IMR-90 (cell line): Measurements from ENCODE around the gene TBX15. TPM values are rescaled to one million over a fixed set of nuclear protein-coding genes. Genes with fewer than 3 reads are reported as not detected.

ENCODE experiments used
- ATAC-seq: fragments of 200-7000 bp; cut with Tn5 transposase; 2 replicates; pipeline ENCODE4 v1.9.1; 2020; ENCODE audit warnings: low read depth, mild to moderate bottlenecking, moderate library complexity
- BruUV-seq: library from RNA; stranded (reverse); fragments of 400-500 nt; replicated peaks from 2 replicates; lab custom pipeline; 2021; lab: Mats Ljungman, UMichigan
- CTCF ChIA-PET: fragments of 300-600 bp; formaldehyde crosslinking; extraction: SDS; loops from one replicate; lab custom pipeline; 2021; ENCODE audit warnings: antibody characterized with exemption; lab: Yijun Ruan, JAX
- POLR2A ChIA-PET: fragments of 300-600 bp; sonication (Branson Sonifier 250); formaldehyde crosslinking; loops from one replicate; lab custom pipeline; 2022; ENCODE audit warnings: antibody characterized with exemption; ENCODE audit not compliant: unreplicated experiment; lab: Charles Lee
- DNase-seq: peaks from one replicate; pipeline ENCODE4 v3.0.0; 2013
- H2AFZ ChIP-seq: replicated peaks from 2 replicates; pipeline ENCODE3; 2013; ENCODE audit warnings: low read length, mild to moderate bottlenecking; ENCODE audit not compliant: poor library complexity
- H2AK5ac ChIP-seq: 2 replicates; pipeline ENCODE4 v1.6.1; 2013; ENCODE audit warnings: low read depth, low read length, inconsistent platforms
- H2AK9ac ChIP-seq: replicated peaks from 2 replicates; pipeline ENCODE3; 2013; ENCODE audit warnings: mild to moderate bottlenecking, low read depth, low read length, moderate library complexity; ENCODE audit not compliant: poor library complexity
- H2BK120ac ChIP-seq: 2 replicates; pipeline ENCODE4 v1.6.1; 2013; ENCODE audit warnings: low read depth, low read length, inconsistent platforms
- H2BK15ac ChIP-seq: 3 replicates; pipeline ENCODE4 v1.6.1; 2013; ENCODE audit warnings: low read depth, low read length, inconsistent platforms
- H2BK20ac ChIP-seq: 2 replicates; pipeline ENCODE4 v1.6.1; 2013; ENCODE audit warnings: low read depth, mild to moderate bottlenecking, inconsistent platforms, low read length, moderate library complexity
- H2BK5ac ChIP-seq: 2 replicates; pipeline ENCODE4 v1.6.1; 2013; ENCODE audit warnings: mild to moderate bottlenecking, low read depth, low read length, inconsistent platforms; ENCODE audit not compliant: poor library complexity, severe bottlenecking
- H3K14ac ChIP-seq: replicated peaks from 2 replicates; pipeline ENCODE4 v1.6.1; 2013; ENCODE audit warnings: low read depth, low read length, inconsistent platforms
- H3K18ac ChIP-seq: 2 replicates; pipeline ENCODE4 v1.6.1; 2013; ENCODE audit warnings: low read depth, low read length, control low read depth
- H3K23ac ChIP-seq: 2 replicates; pipeline ENCODE4 v1.6.1; 2013; ENCODE audit warnings: low read depth, low read length, inconsistent platforms
- H3K27ac ChIP-seq: 2 replicates; pipeline ENCODE4 v1.5.1; 2013; ENCODE audit warnings: mild to moderate bottlenecking, control low read depth, low read length; ENCODE audit not compliant: insufficient read depth
- H3K27me3 ChIP-seq: 2 replicates; pipeline ENCODE4 v1.6.1; 2013; ENCODE audit warnings: low read length; ENCODE audit not compliant: control insufficient read depth, insufficient read depth
- H3K36me3 ChIP-seq: 2 replicates; pipeline ENCODE4 v1.6.1; 2013; ENCODE audit warnings: low read length, mixed read lengths; ENCODE audit not compliant: control insufficient read depth, insufficient read depth
- H3K4ac ChIP-seq: 2 replicates; pipeline ENCODE4 v1.6.1; 2013; ENCODE audit warnings: low read depth, low read length, inconsistent platforms
- H3K4me1 ChIP-seq: 2 replicates; pipeline ENCODE4 v1.6.1; 2013; ENCODE audit warnings: low read length, mixed read lengths; ENCODE audit not compliant: control insufficient read depth, insufficient read depth
- H3K4me2 ChIP-seq: 2 replicates; pipeline ENCODE4 v1.6.1; 2013; ENCODE audit warnings: low read depth, mild to moderate bottlenecking, control low read depth, low read length, moderate library complexity
- H3K4me3 ChIP-seq: 2 replicates; pipeline ENCODE4 v1.5.1; 2013; ENCODE audit warnings: low read depth, mild to moderate bottlenecking, control low read depth, low read length, moderate library complexity; ENCODE audit not compliant: insufficient read depth
- H3K56ac ChIP-seq: 2 replicates; pipeline ENCODE4 v1.6.1; 2013; ENCODE audit warnings: low read length, inconsistent platforms; ENCODE audit not compliant: insufficient read depth; ENCODE audit errors: extremely low read depth
- H3K79me1 ChIP-seq, 2 experiments: 2 replicates each; pipeline ENCODE4 v1.6.1; 2013; ENCODE audit warnings: low read length in 2 of 2, inconsistent platforms in 1 of 2, low read depth in 1 of 2
- H3K9ac ChIP-seq: 2 replicates; pipeline ENCODE4 v1.6.1; 2013; ENCODE audit warnings: low read depth, low read length, control low read depth
- H3K9me1 ChIP-seq: 2 replicates; pipeline ENCODE4 v1.6.1; 2013; ENCODE audit warnings: low read length, inconsistent platforms; ENCODE audit not compliant: insufficient read depth
- H3K9me3 ChIP-seq: 2 replicates; pipeline ENCODE4 v1.6.1; 2013; ENCODE audit warnings: low read length; ENCODE audit not compliant: control insufficient read depth, insufficient read depth
- H4K20me1 ChIP-seq: 2 replicates; pipeline ENCODE4 v1.6.1; 2013; ENCODE audit warnings: low read length, inconsistent platforms; ENCODE audit not compliant: insufficient read depth
- H4K5ac ChIP-seq: 2 replicates; pipeline ENCODE4 v1.6.1; 2013; ENCODE audit warnings: mild to moderate bottlenecking, low read depth, low read length, control low read depth
- H4K8ac ChIP-seq, 2 experiments: 2 replicates each; pipeline ENCODE4 v1.6.1; 2013; ENCODE audit warnings: low read depth in 2 of 2, low read length in 2 of 2, control low read depth in 1 of 2, inconsistent platforms in 1 of 2
- H4K91ac ChIP-seq: 2 replicates; pipeline ENCODE4 v1.6.1; 2013; ENCODE audit warnings: low read depth, low read length, inconsistent platforms; ENCODE audit not compliant: insufficient read depth
- BHLHE40 ChIP-seq: fragments of 150-350 bp; IDR thresholded peaks from 2 replicates; pipeline ENCODE4 v1.6.1; 2016; ENCODE audit warnings: mild to moderate bottlenecking, low read depth, low read length
- CHD1 ChIP-seq: IDR thresholded peaks from 2 replicates; pipeline ENCODE4 v1.6.1; 2012; ENCODE audit warnings: low read depth, low read length, improper control_type of control experiment
- CTCF ChIP-seq: conservative IDR thresholded peaks from 2 replicates; pipeline ENCODE4 v1.5.1; 2012; ENCODE audit warnings: mild to moderate bottlenecking, low read depth, low read length, improper control_type of control experiment
- MAFK ChIP-seq: IDR thresholded peaks from 2 replicates; pipeline ENCODE4 v1.6.1; 2012; ENCODE audit warnings: low read depth, low read length, improper control_type of control experiment
- MAZ ChIP-seq: IDR thresholded peaks from 2 replicates; pipeline ENCODE4 v1.6.1; 2012; ENCODE audit warnings: low read depth, mild to moderate bottlenecking, low read length, improper control_type of control experiment, moderate library complexity, borderline replicate concordance
- MXI1 ChIP-seq: IDR thresholded peaks from 2 replicates; pipeline ENCODE4 v1.6.1; 2012; ENCODE audit warnings: low read depth, mild to moderate bottlenecking, low read length, moderate library complexity, borderline replicate concordance
- NFE2L2 ChIP-seq: fragments of 150-350 bp; IDR thresholded peaks from 2 replicates; pipeline ENCODE4 v1.6.1; 2016; ENCODE audit warnings: low read depth, mild to moderate bottlenecking, low read length
- SMC3 ChIP-seq: fragments of 150-350 bp; IDR thresholded peaks from 2 replicates; pipeline ENCODE4 v1.6.1; 2016; ENCODE audit warnings: low read depth, mild to moderate bottlenecking, antibody characterized with exemption, low read length, moderate library complexity
- USF2 ChIP-seq: fragments of 150-350 bp; IDR thresholded peaks from 2 replicates; pipeline ENCODE4 v1.6.1; 2017; ENCODE audit warnings: mild to moderate bottlenecking, antibody characterized with exemption, low read length, low read depth
- WGBS, 2 experiments: methylation state at CpG; one replicate each; pipeline versions ENCODE4 v1.1.5 to v1.1.7; 2013; ENCODE audit warnings: missing lambda C conversion rate in 2 of 2; ENCODE audit not compliant: insufficient read length in 1 of 2; ENCODE audit errors: extremely low coverage in 2 of 2; 5-methylcytosine and 5-hydroxymethylcytosine counted together
- dilution Hi-C: fragments of 300-500 bp; cut with HindIII; formaldehyde crosslinking; loops from one replicate; pipeline ENCODE4 v1.14.3; 2018; ENCODE audit warnings: low sequenced_read_pairs; ENCODE audit not compliant: unreplicated experiment
- in situ Hi-C: fragments of 300-500 bp; cut with MboI; formaldehyde crosslinking; loops from 3 replicates; pipeline ENCODE4 v1.14.3; 2019; ENCODE audit warnings: low sequenced_read_pairs, inconsistent platforms, mixed read lengths
- intact Hi-C: fragments of 100-400 bp; cut with micrococcal nuclease; formaldehyde crosslinking; loops from 2 replicates; pipeline ENCODE4 v1.10.0; 2022
- polyA plus RNA-seq, 3 experiments: library from polyadenylated mRNA; depleted of rRNA; stranded (reverse); fragments of >200 nt; gene quantifications; 2 replicates each; pipeline ENCODE4 v1.2.3, GENCODE V29; 2012; ENCODE audit warnings: low replicate concordance in 1 of 3
- total RNA-seq: library from RNA; depleted of rRNA; stranded (reverse); fragments of >200 nt; gene quantifications from 2 replicates; pipeline ENCODE4 v1.2.3, GENCODE V29; 2012

TBX15 gene
- total and polyA plus RNA-seq, 2 of the 4 experiments (the other 2 are of a cell fraction) = not detected

GRCh38 chr1:118954301-118954905 is 33.7 kb downstream of the TBX15 start:
- ATAC-seq (no peak), DNase-seq (no peak)
- H2BK120ac ChIP-seq = no peak overlapping the region
- no peaks in the 10 kb centered on the region for H3K4me1 ChIP-seq
- intact Hi-C loops = no loop called here
- dilution Hi-C loops = no loop called here
- H2BK15ac ChIP-seq = no peak overlapping the region
- no peak overlapping the region for H2BK20ac ChIP-seq
- H2AK9ac ChIP-seq = no peak overlapping the region
- H3K9me1 ChIP-seq = no peaks in the 10 kb centered on the region
- no peaks in the 10 kb centered on the region for H3K36me3 ChIP-seq
- no TSS peak for BruUV-seq
- H3K56ac ChIP-seq = no peak overlapping the region
- H3K4me3 ChIP-seq = no peak overlapping the region
- no peaks in the 10 kb centered on the region for H4K20me1 ChIP-seq
- POLR2A ChIA-PET = interaction anchor here (0.6 kb wide), 1 partner anchor 187 kb away, joined by 4 read pairs; no protein-coding TSS in a partner anchor
- H3K14ac ChIP-seq = no peak overlapping the region
- CTCF ChIA-PET = no interaction called here
- no peak overlapping the region for H3K27ac ChIP-seq
- no peak overlapping the region for H3K18ac ChIP-seq
- H3K4ac ChIP-seq = no peak overlapping the region
- H3K79me1 ChIP-seq = no peaks in the 10 kb centered on the region
- H2AFZ ChIP-seq = no peak overlapping the region
- peaks cover 4% of the 10 kb centered on the region for H3K27me3 ChIP-seq
- no peak overlapping the region for H4K91ac ChIP-seq
- no peak overlapping the region for H3K9ac ChIP-seq
- in situ Hi-C loops = no loop called here
- no peak overlapping the region for H3K4me2 ChIP-seq
- H2BK5ac ChIP-seq = no peak overlapping the region
- H4K8ac ChIP-seq = no peak overlapping the region
- no peak overlapping the region for H2AK5ac ChIP-seq
- H3K23ac ChIP-seq = no peak overlapping the region
- 83% methylated on average over 1 of the region's 3 CpGs; no CpG with 5 or more reads in 1 of the 2 experiments for WGBS, 2 experiments
- TF ChIP-seq MXI1 = no peak
- no peak for TF ChIP-seq MAFK
- no peak for TF ChIP-seq MAZ
- no peak for TF ChIP-seq CTCF
- TF ChIP-seq BHLHE40 = no peak
- no peak for TF ChIP-seq NFE2L2
- TF ChIP-seq SMC3 = no peak
- TF ChIP-seq CHD1 = no peak
- no peak for TF ChIP-seq USF2
- no peaks in the 10 kb centered on the region for H3K9me3 ChIP-seq
- H4K5ac ChIP-seq = no peak overlapping the region
